CD8-positive, alpha-beta memory T cell (primary cell): ENCODE measurements around the gene DDAH2. TPM values are rescaled to one million over a fixed set of nuclear protein-coding genes. Genes with fewer than 3 reads are reported as not detected.

Experiments
- CTCF ChIA-PET: fragments of 350-600 bp; sonication (Branson Sonifier 250); formaldehyde crosslinking; loops from one replicate; lab custom pipeline; 2021; ENCODE audit warnings: antibody characterized with exemption; lab: Charles Lee
- POLR2A ChIA-PET: fragments of 350-600 bp; sonication (Branson Sonifier 250); formaldehyde crosslinking; loops from one replicate; lab custom pipeline; 2021; ENCODE audit warnings: antibody characterized with exemption; lab: Charles Lee
- DNase-seq, 5 donors: peaks; one replicate each; pipeline versions ENCODE4 v3.0.0 to v3.0.0-alpha.2; 2020 to 2022; ENCODE audit warnings: mixed read lengths in 1 of 5
- H3K27ac ChIP-seq: one replicate; pipeline ENCODE4 v1.7.0; 2013; ENCODE audit warnings: low read depth, mild to moderate bottlenecking, low read length, moderate library complexity
- H3K27me3 ChIP-seq: 2 replicates; pipeline ENCODE4 v1.7.0; 2013; ENCODE audit warnings: low read length, mild to moderate bottlenecking; ENCODE audit not compliant: insufficient read depth, poor library complexity, severe bottlenecking
- H3K36me3 ChIP-seq: 2 replicates; pipeline ENCODE4 v1.7.0; 2013; ENCODE audit warnings: mild to moderate bottlenecking, low read length, moderate library complexity; ENCODE audit not compliant: insufficient read depth
- H3K4me1 ChIP-seq: 2 replicates; pipeline ENCODE4 v1.7.0; 2013; ENCODE audit warnings: mild to moderate bottlenecking, low read length, moderate library complexity; ENCODE audit not compliant: insufficient read depth
- H3K4me3 ChIP-seq: 2 replicates; pipeline ENCODE4 v1.7.0; 2013; ENCODE audit warnings: mild to moderate bottlenecking, low read length
- H3K9me3 ChIP-seq: 2 replicates; pipeline ENCODE4 v1.7.0; 2013; ENCODE audit warnings: mild to moderate bottlenecking, low read length
- H3K27ac Mint-ChIP-seq, 8 donors: one replicate each; pipeline ENCODE4 v1.8.0; 2020 to 2021; ENCODE audit warnings: mixed read lengths in 8 of 8, mild to moderate bottlenecking in 6 of 8, inconsistent platforms in 3 of 8, moderate library complexity in 3 of 8
- H3K27me3 Mint-ChIP-seq, 2 donors: one replicate each; pipeline ENCODE4 v1.8.0; 2020 to 2021; ENCODE audit warnings: mixed read lengths in 2 of 2, mild to moderate bottlenecking in 1 of 2, moderate library complexity in 1 of 2
- H3K36me3 Mint-ChIP-seq, 3 donors: one replicate each; pipeline ENCODE4 v1.8.0; 2020 to 2021; ENCODE audit warnings: mixed read lengths in 3 of 3, inconsistent platforms in 1 of 3, mild to moderate bottlenecking in 1 of 3
- H3K4me1 Mint-ChIP-seq, 3 donors: one replicate each; pipeline ENCODE4 v1.8.0; 2020 to 2021; ENCODE audit warnings: mixed read lengths in 3 of 3, inconsistent platforms in 1 of 3, mild to moderate bottlenecking in 1 of 3
- H3K4me3 Mint-ChIP-seq, 7 donors: one replicate each; pipeline ENCODE4 v1.8.0; 2020 to 2021; ENCODE audit warnings: mixed read lengths in 7 of 7, mild to moderate bottlenecking in 6 of 7, moderate library complexity in 4 of 7, inconsistent platforms in 2 of 7
- H3K9me3 Mint-ChIP-seq, 5 donors: one replicate each; pipeline ENCODE4 v1.8.0; 2020 to 2022; ENCODE audit warnings: mixed read lengths in 5 of 5, mild to moderate bottlenecking in 3 of 5, moderate library complexity in 2 of 5, inconsistent platforms in 1 of 5
- polyA plus RNA-seq: library from polyadenylated mRNA; unstranded; fragments of 300-500 nt; fragmentation: Illumina TruSeq; gene quantifications from one replicate; pipeline ENCODE4 v1.2.3, GENCODE V29; 2021
- total RNA-seq, 2 experiments: library from RNA; stranded (reverse); gene quantifications; one replicate each; pipeline ENCODE4 v1.2.3, GENCODE V29; 2021

Gene DDAH2
- total and polyA plus RNA-seq, 3 experiments from 2014 or later: 4.1 to 26.3 (median 4.9) TPM

DNA sequence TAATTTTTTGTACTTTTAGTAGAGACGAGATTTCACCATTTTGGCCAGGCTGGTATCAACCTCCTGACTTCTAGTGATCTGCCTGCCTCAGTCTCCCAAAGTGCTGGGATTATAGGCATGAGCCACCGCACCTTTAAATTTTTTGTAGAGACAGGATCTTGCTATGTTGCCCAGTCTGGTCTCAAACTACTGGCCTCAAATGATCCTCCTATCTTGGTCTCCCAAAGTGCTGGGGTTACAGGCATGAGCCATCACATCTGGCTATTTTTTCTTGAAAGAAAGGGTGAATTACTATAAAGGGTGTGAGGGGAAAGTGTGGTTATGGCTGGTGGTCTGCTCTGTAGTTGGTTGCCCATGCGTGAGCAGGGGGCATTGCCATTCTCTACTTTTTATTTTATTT is 20.9 kb downstream of the DDAH2 start:
- H3K4me3 Mint-ChIP-seq: no peak overlapping the region
- ChIA-PET POLR2A (no interaction called here), CTCF (interaction anchor here (0.7 kb wide), 1 partner anchor 119 kb away, joined by 4 read pairs; the partner anchor contains the start of gene HSPA1B)
- Histone ChIP-seq H3K27me3 (no peaks in the 10 kb centered on the region), H3K4me3 (no peak overlapping the region), H3K9me3 (no peaks in the 10 kb centered on the region), H3K4me1 (peaks cover 13% of the 10 kb centered on the region), H3K36me3 (no peaks in the 10 kb centered on the region), H3K27ac (no peak overlapping the region)
- DNase-seq: no peak
- no peak overlapping the region for H3K27ac Mint-ChIP-seq
- no peaks in the 10 kb centered on the region for H3K9me3 Mint-ChIP-seq
- H3K27me3 Mint-ChIP-seq: peaks cover 0 to 1% of the 10 kb centered on the region in 2 donors
- peaks cover 14 to 25% (median 22%) of the 10 kb centered on the region in 3 donors for H3K4me1 Mint-ChIP-seq
- H3K36me3 Mint-ChIP-seq: peaks cover 0 to 2% (median 0%) of the 10 kb centered on the region in 3 donors

DNA sequence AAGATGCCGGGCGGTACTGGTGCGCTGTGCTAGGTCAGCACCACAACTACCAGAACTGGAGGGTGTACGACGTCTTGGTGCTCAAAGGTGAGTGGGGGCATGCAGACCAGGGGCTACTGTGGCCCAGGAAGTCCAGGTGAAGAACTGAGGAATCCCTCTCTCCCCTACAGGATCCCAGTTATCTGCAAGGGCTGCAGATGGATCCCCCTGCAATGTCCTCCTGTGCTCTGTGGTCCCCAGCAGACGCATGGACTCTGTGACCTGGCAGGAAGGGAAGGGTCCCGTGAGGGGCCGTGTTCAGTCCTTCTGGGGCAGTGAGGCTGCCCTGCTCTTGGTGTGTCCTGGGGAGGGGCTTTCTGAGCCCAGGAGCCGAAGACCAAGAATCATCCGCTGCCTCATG is 21.4 kb downstream of the DDAH2 start:
- H3K27ac Mint-ChIP-seq: no peak overlapping the region
- no peaks in the 10 kb centered on the region for H3K9me3 Mint-ChIP-seq
- no peak overlapping the region for H3K27ac ChIP-seq
- DNase-seq: peak in 1 of 5 donors; percentile 30
- no peak overlapping the region for H3K4me3 Mint-ChIP-seq
- H3K36me3 ChIP-seq: no peaks in the 10 kb centered on the region
- CTCF ChIA-PET: no interaction called here
- peaks cover 13% of the 10 kb centered on the region for H3K4me1 ChIP-seq
- H3K4me1 Mint-ChIP-seq: peaks cover 16 to 28% (median 25%) of the 10 kb centered on the region in 3 donors
- H3K27me3 ChIP-seq: no peaks in the 10 kb centered on the region
- peaks cover 0 to 6% (median 0%) of the 10 kb centered on the region in 3 donors for H3K36me3 Mint-ChIP-seq
- POLR2A ChIA-PET: no interaction called here
- no peak overlapping the region for H3K4me3 ChIP-seq
- H3K27me3 Mint-ChIP-seq: peaks cover 0 to 1% of the 10 kb centered on the region in 2 donors
- no peaks in the 10 kb centered on the region for H3K9me3 ChIP-seq

DNA sequence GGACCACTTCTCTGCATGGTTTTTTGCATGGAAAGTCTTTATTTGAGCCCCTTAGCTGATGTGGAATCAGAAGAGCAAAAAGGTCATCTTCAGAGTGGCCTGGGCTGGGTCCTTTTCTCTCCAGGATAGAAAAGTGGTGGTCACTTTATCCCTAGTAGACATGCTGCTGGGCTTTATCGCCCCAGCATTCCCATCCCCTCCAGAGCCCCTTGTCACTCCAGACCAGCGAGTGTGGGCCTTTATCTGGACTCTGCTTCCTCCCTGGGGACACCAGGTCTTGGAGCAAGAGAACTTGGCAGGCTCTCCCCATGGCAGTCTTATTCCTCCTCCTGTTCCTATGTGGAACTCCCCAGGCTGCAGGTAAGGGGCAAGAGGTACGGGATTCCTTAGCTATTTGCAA is 22.5 kb downstream of the DDAH2 start, which contains the start of gene LY6G6F:
TSS of gene LY6G6F (plus strand) at position 268 of the 400 bp plus-strand sequence. CDS start at position 309, 41 bp downstream.
- Histone ChIP-seq H3K4me3 (no peak within 1 kb of the TSS), H3K27me3 (no peaks in the 10 kb centered on the region), H3K4me1 (peaks cover 20% of the 10 kb centered on the region), H3K27ac (peak within 1 kb of the TSS; percentile 24), H3K36me3 (no peaks in the 10 kb centered on the region), H3K9me3 (no peaks in the 10 kb centered on the region)
- Mint-ChIP-seq H3K4me3 (peak within 1 kb of the TSS in 1 of 7 donors; percentile 49), H3K36me3 (peaks cover 0 to 12% (median 0%) of the 10 kb centered on the region in 3 donors), H3K9me3 (no peaks in the 10 kb centered on the region), H3K27me3 (peaks cover 0 to 1% of the 10 kb centered on the region in 2 donors), H3K27ac (no peak within 1 kb of the TSS), H3K4me1 (peaks cover 24 to 32% (median 31%) of the 10 kb centered on the region in 3 donors)
- CTCF ChIA-PET: no interaction called here
- POLR2A ChIA-PET: no interaction called here
- DNase-seq: no peak

DNA sequence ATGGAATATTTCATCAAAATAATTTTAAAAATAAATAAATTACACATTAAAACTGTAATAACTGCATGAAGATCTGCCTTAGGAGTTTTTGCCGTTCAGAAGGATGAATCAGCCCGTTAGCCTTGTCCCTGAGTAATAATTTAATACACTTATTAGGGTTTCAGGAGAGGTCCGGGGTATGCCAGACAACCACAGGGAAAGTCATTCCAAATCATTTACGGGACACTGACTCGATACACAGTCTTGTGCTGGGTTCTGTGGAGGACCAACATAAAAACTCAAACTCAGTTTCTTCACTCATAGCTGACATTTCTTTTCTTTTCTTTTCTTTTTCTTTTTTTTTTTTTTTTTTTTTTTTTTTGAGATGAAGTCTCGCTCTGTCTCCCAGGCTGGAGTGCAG is 23.2 kb downstream of the DDAH2 start:
- CTCF ChIA-PET: no interaction called here

DNA sequence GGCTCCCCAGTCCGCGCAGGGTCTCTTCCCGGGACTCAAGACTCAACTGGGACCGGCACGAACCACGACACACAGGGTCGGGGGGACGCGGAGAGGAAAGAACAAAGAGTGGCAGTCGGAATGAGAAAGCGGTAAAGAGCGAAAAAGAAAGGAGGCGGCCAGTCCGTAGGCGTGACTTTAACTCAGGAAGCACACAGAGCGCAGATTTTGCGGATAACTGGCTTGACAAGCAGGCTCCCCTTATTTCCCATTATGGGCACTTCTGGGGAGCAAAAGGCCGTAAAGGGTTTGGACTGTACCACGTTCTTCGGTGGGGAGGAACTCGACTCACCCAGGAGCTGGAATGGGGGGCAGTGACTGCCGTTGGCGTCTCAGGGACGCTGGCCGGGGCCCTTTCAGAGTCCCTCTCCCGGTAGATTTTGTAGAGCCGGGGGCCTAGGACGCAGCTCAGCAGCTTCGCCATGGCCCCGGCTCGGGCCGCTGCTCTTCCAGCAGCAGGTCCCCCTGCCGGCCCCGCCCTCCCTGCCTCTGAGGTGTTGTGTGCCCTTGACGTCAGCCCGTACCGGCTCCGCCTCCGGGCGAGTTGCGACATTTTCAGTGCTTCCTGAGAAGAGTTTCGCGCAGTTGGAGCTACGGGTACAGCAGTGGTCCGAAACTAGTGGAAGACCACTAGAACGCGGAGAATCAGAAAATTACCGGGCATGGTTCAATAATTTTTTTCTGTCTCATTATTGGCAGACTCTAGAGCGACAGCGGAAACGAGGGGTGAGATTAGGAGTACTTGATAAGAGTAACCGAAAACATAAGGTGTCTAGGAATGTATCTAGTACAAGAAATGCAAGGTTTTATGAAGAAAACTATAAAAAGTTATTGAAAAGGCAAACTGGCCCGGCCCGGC is 26.0 kb downstream of the DDAH2 start, which contains the start of gene ABHD16A:
TSS of gene ABHD16A (minus strand) at position 506 of the 898 bp plus-strand sequence. CDS start at position 463, 43 bp downstream.
- no peaks in the 10 kb centered on the region for H3K27me3 ChIP-seq
- H3K27ac ChIP-seq: peak within 1 kb of the TSS; percentile 98
- Mint-ChIP-seq H3K27me3 (peaks cover 0 to 1% of the 10 kb centered on the region in 2 donors), H3K27ac (peak within 1 kb of the TSS; percentile 88 to 100 (median 96)), H3K4me3 (peak within 1 kb of the TSS; percentile 92 to 99 (median 96)), H3K9me3 (no peaks in the 10 kb centered on the region), H3K4me1 (peaks cover 28 to 39% (median 35%) of the 10 kb centered on the region in 3 donors), H3K36me3 (peaks cover 0 to 33% (median 2%) of the 10 kb centered on the region in 3 donors)
- H3K4me1 ChIP-seq: peaks cover 24% of the 10 kb centered on the region
- peaks cover 9% of the 10 kb centered on the region for H3K36me3 ChIP-seq
- peak; percentile 95 to 97 (median 96) for DNase-seq
- H3K9me3 ChIP-seq: no peaks in the 10 kb centered on the region
- ChIA-PET POLR2A (interaction anchor here (0.6 to 1.8 kb wide), 13 partner anchors 33 to 1057 kb away, joined by 3 to 13 read pairs (median 7); partner anchors contain the start of genes BAG6, CLIC1, CSNK2B and DXO), CTCF (interaction anchor here (0.6 to 1.6 kb wide), 8 partner anchors 9 to 302 kb away, joined by 3 to 4 read pairs (median 3); partner anchors contain the start of gene LY6G5C)
- peak within 1 kb of the TSS; percentile 88 for H3K4me3 ChIP-seq

More for the DNA sequence above, 23.2 kb downstream of the DDAH2 start:
- H3K4me3 Mint-ChIP-seq: no peak overlapping the region
- H3K27ac Mint-ChIP-seq: no peak overlapping the region
- H3K36me3 Mint-ChIP-seq: peaks cover 0 to 16% (median 1%) of the 10 kb centered on the region in 3 donors
- H3K4me1 ChIP-seq: peaks cover 23% of the 10 kb centered on the region
- POLR2A ChIA-PET: no interaction called here
- H3K9me3 Mint-ChIP-seq: no peaks in the 10 kb centered on the region
- peaks cover 26 to 32% (median 32%) of the 10 kb centered on the region in 3 donors for H3K4me1 Mint-ChIP-seq
- no peak for DNase-seq
- H3K27me3 Mint-ChIP-seq: peaks cover 0 to 1% of the 10 kb centered on the region in 2 donors
- no peaks in the 10 kb centered on the region for H3K27me3 ChIP-seq
- no peak overlapping the region for H3K4me3 ChIP-seq
- no peaks in the 10 kb centered on the region for H3K36me3 ChIP-seq
- H3K9me3 ChIP-seq: no peaks in the 10 kb centered on the region
- H3K27ac ChIP-seq: no peak overlapping the region

DNA sequence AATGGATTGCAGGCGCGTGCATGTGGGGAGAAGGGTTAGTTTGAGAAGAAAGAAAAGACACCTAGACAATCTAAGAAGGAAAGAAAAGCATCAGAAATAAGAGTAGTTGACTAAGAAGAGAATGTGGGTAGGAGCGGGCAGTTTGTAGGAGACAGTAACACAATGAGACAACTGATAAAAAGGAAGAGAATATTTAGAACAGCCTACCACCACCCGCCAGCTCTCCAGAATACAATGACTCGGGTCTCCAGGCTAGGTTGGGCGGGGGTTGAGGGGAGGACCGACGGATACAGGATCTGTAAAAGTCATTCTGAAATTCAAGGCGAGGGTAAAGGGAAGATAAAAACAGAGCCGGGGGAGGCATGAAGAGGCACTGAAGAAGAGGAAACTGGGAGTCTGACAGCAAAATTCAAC is 26.7 kb downstream of the DDAH2 start:
- no peaks in the 10 kb centered on the region for H3K9me3 ChIP-seq
- POLR2A ChIA-PET: interaction anchor here (0.8 to 1.8 kb wide), 10 partner anchors 33 to 269 kb away, joined by 3 to 13 read pairs (median 6); partner anchors contain the start of genes BAG6, CLIC1, CSNK2B and DXO
- Mint-ChIP-seq H3K27me3 (peaks cover 0 to 1% of the 10 kb centered on the region in 2 donors), H3K9me3 (no peaks in the 10 kb centered on the region), H3K4me1 (peaks cover 35 to 45% (median 41%) of the 10 kb centered on the region in 3 donors), H3K36me3 (peaks cover 0 to 40% (median 4%) of the 10 kb centered on the region in 3 donors), H3K4me3 (peak overlapping the region; percentile 92 to 99 (median 96)), H3K27ac (peak overlapping the region; percentile 88 to 100 (median 96))
- peaks cover 15% of the 10 kb centered on the region for H3K36me3 ChIP-seq
- peaks cover 24% of the 10 kb centered on the region for H3K4me1 ChIP-seq
- DNase-seq: no peak
- H3K4me3 ChIP-seq: peak overlapping the region; percentile 88
- CTCF ChIA-PET: interaction anchor here (0.7 to 1.6 kb wide), 4 partner anchors 21 to 302 kb away, joined by 3 to 4 read pairs (median 3); partner anchors contain the start of gene LY6G5C
- no peaks in the 10 kb centered on the region for H3K27me3 ChIP-seq
- H3K27ac ChIP-seq: peak overlapping the region; percentile 98

DNA sequence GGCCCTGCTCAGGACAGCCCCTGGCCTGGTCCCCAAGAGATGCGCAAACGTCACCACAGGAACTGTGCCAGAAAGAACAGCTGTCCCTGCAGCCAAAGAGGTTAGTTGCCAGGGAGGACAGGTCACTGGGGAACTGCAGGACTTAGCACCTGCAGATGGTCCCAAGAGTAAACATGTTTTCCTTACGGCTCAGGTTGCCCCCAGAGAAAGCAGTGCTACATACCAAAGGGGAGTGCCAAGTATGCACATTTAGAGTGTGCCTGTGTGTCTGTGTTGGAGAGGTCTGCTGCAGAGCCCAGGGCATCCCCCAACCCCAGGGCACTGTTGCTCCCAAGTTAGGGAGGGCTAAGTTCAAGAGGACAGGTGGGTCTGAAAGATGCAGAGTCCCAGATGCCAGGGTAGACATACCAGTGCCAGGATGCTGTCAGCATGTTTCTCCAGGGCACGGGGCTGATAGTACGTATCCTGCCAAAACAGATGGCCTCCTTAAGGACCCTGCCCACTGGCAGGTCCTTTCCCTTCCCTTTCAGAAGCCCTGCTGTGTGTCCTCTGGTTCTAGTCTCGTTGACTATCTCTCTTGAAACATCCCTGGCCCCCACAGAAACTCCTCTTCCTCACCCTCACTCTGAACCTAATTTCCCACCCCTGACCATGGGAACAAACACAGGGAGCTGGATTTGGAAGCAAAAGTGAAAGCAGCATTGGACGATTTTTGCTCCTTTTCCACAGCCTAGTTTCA is 27.3 kb downstream of the DDAH2 start:
- Histone ChIP-seq H3K27ac (peak overlapping the region; percentile 98), H3K4me3 (peak overlapping the region; percentile 88), H3K9me3 (no peaks in the 10 kb centered on the region), H3K4me1 (peaks cover 24% of the 10 kb centered on the region), H3K27me3 (no peaks in the 10 kb centered on the region), H3K36me3 (peaks cover 18% of the 10 kb centered on the region)
- CTCF ChIA-PET: interaction anchor here (1.6 kb wide), 1 partner anchor 21 kb away, joined by 3 read pairs; the partner anchor contains the start of gene LY6G5C
- H3K9me3 Mint-ChIP-seq: no peaks in the 10 kb centered on the region
- H3K27me3 Mint-ChIP-seq: peaks cover 0 to 2% of the 10 kb centered on the region in 2 donors
- H3K36me3 Mint-ChIP-seq: peaks cover 0 to 45% (median 4%) of the 10 kb centered on the region in 3 donors
- peaks cover 39 to 48% (median 46%) of the 10 kb centered on the region in 3 donors for H3K4me1 Mint-ChIP-seq
- peak overlapping the region; percentile 92 to 99 (median 96) for H3K4me3 Mint-ChIP-seq
- POLR2A ChIA-PET: interaction anchor here (0.6 to 1.8 kb wide), 4 partner anchors 36 to 270 kb away, joined by 3 to 13 read pairs (median 8); partner anchors contain the start of genes BAG6, CSNK2B, DXO and GPANK1
- H3K27ac Mint-ChIP-seq: peak overlapping the region; percentile 88 to 100 (median 96)
- no peak for DNase-seq
